HG02642 (cell line): Measurements from ENCODE around the gene PHACTR3.
"Not testable (repeated sequence)": the region's sequence is repeated elsewhere in the genome, so short reads cannot be mapped to it uniquely, and the experiment has no call there.

Source experiments
- ATAC-seq: cut with Tn5 transposase; IDR thresholded peaks from one replicate; pipeline ENCODE4 v1.9.1; 2021; ENCODE audit warnings: mild to moderate bottlenecking; ENCODE audit not compliant: unreplicated experiment, poor library complexity

PHACTR3 gene

DNA sequence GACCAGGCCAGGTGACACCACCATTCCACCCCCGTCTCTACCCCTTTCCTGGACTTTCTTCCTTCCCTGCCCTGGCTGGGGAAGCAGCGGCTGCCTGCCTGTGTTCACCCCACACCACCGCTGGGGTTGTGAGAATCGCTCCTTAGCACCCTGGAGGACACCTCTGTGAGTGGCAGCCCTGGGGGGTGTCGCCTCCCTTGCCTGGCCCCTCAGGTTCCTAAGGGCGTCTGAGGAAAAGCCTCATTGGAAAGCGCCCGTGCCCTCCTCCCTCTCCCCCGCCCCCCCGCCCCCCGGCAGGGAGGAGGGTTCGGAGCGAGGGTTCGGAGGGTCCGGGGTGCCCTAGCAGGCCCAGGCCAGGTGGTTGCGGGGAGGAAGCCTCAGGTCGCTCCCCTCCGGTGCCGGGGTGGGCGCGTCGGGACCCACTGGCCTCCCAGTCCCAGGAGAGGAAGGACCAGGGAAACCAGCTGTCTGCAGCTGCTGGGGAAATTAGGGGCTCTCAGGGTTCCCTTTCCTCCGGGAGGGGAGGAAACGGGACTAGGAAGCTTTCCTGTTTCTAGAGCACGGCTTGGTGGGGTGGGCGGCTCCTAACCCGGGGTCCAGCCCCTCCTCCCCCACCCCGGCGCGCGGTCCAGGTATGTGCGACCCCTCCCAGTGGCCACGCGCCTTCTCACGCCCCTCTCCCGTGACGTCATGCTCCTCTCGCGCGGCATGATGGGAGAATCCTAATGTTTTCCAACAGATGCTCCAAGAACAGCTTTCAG, at the start of gene PHACTR3:
TSS of gene PHACTR3 (plus strand) at position 760 of the 761 bp plus-strand sequence. CDS start 475 bp downstream, outside the sequence.
- ATAC-seq: no peak

DNA sequence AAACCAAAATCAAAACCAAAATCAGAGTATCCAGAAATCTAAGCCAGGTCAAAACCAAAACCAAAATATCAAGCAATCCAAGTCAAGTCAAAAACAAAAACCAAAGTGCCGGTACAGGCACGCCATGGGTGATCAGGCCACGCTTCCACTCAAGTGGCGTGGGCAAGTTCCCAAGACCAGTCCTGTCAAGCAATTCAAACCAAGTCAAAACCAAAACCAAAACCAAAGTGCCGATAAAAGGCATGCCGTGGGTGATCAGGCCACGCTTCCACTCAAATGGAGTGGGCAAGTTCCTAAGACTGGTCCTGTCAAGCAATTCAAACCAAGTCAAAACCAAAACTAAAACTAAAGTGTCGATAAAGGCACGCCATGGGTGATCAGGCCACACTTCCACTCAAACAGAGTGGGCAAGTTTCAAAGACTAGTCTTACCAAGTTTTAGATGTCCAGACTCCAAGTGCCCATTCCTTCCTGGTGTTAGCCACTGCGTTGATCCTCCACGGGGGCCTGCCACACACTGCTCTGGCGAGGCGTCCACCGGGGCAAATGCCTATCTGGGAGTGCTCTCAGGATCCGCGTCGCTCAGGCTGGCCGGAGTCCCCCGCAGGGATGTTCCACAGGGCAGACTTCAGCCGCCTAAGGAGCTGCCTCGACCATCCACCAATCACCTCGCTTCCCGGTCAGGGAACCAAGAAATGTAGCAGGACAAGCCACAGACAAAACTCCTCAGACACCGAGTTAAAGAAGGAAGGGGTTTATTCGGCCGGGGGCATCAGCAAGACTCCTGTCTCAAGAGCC, 46.4 kb upstream of the PHACTR3 start:
- not testable (repeated sequence) for ATAC-seq

DNA sequence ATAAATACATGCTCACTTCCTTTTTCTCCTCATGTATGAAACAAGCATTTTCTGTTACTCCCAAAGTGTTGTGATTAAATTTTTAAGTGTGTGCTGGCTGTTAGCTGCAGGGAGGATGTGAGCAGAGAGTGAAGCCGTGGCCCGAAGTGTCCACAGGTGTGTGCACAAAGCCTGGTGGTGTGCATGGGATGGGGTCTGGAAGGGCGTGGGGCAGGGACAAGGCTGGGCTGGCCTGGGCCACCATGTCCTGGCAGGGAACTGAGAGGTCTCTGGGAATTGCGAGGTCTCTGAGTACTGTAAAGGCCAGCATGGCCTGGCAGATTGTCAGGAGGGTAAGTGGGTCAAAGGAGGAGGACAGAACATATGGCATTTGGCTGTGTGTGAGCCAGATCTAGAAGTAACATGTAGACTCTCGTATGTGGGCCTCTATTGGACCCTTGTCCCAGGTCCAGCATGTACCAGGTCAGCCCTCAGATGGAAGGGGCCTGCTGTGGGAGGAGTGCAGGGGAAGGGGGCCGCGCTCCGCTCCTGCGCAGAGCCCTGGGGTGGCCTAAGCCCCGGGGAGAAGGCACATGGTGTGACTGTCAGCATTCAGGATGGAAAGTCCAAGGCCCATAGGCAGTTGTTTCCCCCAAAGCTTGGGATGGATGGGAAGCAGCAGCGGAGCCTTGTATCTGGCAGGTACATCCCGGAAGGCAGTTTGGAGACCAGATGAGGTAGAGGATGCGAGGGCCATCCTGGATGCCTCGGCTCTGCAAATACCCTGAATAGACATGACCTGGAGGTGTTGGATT, 45.1 kb upstream of the PHACTR3 start:
- ATAC-seq: no peak

DNA sequence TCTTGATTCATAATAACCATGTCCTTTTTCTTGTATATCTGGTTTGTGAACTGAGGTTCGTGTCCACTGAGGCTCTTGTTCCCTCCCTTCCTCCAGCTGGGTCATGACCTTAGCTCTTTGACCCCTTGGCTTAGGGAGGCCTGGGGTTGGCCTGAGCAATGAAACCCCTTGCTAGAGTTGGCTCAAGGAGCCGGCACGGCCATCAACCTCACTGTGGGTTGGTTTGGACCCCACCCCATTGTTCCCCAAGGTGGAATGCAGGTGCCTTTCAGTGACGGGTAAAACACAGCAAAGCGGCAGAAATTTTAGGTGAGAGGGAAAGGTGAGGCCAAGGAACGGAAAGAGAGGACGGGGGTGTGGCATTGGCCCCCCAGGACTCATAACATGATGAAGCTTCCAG, 44.5 kb upstream of the PHACTR3 start:
- ATAC-seq: no peak

DNA sequence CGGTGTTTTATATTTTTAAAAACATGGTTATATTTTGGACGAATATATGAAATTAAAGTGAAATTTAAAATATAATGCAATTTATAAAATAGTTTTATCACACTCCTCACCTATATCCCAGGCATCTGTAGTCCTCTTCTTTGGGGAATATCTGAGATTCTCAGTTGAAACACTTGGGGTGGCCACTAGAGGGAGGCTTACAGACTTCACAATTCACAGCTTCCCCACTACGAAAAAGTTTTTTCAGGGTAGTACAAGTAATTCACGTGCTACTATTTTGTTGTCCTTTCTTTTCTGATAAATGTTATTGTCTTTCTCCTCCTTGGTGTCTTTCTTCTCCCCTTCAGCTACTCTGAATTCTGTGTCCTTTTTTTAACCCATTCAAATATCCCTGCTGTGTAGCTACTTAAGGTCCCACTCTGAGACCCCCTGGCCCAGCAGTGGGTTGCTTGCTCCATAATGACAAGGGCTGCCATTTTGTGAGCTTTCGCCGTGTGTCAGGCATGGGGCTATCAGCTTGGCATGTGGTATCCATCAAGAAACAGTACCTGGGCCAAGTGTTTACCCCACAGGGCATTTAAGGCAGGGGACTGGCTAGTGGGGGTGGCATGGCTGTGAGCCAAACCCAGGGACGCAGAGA, 43.6 kb upstream of the PHACTR3 start:
- ATAC-seq: no peak

DNA sequence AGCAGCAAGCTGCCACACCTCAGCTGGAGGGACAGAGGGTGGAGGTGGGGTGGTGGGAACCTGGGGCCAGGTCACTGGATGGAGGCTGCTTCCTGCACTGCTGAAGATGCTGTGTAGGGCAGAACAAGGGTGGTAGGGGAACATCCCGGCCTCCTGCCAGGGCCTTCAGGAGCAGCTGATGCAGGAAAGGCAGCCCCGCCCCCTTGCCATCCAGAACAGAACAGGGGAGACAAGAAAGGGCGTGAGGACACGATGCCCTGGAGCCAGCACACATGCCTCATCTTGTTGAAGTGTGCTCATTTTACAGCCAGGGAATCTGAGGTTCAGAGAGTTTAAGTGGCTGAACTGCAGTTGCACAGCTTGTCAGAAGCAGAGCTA, 43.1 kb upstream of the PHACTR3 start:
- ATAC-seq: no peak

DNA sequence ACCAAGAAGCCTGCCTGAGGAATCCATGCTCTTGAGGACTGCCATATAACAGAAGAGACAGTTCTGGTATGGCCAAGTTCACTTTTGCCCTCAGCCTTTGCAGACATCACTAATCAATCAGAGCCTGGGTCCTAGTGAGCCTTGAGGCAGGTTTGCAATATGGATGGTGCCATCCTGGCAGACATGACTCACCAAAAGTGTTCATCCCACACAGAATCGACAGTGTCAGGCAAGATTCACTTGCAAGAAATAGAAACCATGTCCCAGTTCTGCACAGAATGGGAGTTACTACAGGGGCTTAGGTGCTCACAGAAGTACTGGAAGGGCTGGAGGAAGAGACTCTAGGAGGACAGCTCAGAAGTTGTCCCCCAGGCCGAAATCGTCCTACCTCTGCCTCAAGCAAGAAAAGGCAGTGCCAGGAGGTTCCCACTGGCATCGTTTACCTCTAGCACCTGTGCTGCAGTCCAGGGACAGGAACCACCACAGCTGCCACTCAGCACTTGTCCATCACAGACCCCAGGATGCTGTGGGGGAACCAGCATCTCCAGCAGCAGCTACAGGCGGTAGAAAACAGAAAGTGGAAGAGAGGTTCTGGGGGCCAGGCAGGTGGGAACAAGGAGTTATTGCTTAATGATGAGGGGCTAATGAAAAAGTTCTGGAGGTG, 42.6 kb upstream of the PHACTR3 start:
- ATAC-seq: no peak

DNA sequence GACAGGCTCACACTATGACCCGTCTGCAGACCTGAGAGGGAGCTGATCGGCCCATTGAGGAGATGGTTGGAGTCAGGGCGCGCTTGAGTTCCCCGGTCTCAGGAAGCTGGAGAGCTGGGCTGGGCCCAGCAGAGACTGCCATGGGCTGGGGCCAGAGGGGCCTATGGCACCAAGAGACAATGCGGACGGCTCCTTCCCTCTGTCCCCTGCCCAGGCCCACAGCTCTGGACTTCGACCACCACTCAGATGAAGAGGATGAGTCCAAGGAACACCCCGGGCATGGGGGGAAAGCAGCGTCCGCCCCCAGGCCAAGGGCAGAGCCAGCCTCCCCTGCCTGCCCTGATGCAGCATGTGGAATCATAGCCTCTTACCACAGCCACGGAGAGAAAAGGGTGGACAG, 40.2 kb upstream of the PHACTR3 start:
- ATAC-seq: no peak

DNA sequence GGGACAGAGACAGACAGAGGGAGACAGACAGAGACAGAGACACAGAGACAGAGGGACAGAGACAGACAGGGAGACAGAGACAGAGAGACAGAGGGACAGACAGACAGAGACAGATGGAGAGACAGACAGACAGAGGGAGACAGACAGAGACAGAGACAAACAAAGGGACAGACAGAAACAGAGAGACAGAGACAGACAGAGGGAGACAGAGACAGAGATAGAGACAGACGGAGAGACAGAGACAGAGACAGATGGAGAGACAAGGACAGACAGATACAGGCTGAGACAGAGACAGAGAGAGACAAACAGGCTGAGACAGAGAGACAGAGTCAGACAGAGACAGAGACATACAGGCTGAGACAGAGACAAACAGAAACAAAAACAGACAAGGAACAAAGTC, 39.4 kb upstream of the PHACTR3 start:
- ATAC-seq: no peak

DNA sequence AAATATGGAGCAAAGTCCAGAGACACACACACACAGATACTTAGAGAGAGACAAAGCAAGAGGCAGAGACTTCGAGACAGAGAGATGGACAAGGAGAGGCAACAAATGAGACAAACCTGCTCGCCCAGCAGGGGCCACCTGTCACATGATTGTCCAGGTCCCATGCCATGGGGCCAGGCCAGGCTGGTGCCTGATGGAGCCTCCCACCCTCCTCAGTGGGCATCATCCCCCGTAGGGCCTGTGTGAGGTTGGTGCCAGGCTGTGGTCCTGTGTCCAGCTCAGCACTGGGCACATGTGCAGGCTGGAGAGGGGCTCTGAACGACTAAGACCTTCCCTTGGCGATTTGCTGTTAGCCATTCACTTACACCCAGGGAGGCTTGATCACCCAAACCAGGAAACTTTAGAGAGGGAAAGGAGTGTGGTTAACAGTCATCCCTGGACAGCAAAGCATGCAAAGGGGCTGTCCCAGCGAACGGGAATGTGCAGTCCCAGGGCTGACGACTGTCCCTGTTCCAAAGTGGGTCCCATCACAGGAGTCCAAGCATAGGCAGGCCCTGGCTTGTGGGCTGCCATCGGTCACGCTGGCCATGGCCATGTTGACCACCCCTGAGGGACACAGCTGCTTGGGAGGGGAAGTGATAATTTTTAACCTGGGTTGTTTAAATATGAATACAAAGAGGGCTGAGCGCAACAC, 38.4 kb upstream of the PHACTR3 start:
- no peak for ATAC-seq

DNA sequence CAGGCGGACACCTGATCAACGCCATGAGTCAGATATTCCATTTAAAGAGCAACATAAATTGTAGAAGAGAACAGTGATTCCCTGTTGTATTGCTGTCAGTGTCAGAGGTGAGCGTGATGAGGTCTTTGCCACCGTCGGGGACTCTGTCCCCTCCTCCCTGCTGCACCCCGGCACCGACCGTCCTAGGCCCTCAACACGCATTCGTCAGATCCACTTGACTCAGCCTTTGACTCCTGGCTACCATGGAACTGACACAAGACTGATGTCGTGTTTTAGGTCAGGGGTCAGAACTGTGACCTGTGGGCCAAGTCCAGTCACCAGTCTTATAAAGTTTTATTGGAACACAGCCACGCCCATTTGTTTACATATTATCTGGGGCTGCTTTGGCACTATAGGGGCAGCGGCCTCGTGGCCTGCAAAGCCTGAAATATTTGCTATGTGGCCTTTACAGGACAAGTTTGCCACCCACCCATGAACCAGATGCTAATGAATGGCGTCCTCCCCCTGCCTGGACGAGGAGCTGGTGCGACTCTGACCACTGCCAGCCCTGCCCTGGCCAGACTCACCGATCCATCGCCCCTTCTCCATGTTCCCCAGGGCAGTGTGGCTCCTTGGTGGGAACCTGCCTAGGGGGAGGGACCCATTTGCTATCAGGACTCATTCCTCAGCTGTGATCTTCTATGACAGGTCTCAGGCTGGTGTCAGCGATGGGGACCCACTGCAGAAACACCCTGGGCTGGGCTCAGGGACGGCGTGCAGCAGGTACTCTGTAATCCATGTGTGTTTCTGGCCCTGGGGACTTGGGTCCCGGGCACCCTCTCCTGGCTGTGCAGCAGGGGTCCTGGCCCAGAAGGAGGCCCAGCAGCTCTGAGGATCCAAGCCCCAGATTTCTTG, 37.5 kb upstream of the PHACTR3 start:
- no peak for ATAC-seq

DNA sequence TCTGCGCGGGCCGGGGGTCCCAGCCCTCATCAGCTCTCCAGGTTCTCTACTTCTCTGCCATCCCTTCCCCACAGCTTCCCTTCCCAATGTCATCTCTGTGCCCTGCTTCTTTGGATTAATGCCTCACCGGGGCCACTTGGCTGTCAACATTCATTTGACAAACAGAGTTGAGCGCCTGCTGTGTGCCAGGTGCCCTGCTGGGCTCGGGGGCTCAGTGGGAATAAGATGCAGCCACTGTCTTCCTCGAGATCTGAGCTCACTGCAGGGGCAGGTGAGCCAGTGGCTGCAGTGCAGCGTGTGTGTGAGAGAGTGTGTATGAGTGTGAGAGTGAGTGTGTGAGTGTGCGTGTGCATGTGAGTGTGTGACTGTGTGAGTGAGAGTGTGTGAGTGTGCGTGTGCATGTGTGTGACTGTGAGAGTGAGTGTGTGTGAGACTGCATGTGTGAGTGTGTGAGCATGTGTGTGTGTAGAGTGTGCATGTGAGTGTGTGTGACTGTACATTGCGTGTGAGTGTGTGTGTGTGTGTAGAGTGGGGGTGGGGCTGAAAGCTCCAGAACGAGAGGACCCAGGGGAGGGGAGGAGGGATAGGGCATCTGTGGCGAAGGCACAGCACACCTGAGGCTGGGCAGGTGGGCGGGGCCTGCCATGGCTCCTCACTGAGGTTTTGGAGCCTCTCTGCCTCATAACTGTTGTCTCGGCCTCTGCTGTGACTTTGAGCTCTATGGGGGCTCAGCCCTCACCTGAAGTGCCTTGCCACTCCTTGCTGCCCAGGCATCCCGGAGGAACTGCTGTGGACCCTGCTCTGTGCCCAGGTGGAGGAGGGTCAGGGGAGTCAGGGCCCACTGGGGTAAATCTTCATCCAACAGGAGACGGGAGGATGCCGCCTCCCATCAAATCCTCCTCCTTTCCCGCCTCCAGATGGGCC, 36.5 kb upstream of the PHACTR3 start:
- no peak for ATAC-seq

DNA sequence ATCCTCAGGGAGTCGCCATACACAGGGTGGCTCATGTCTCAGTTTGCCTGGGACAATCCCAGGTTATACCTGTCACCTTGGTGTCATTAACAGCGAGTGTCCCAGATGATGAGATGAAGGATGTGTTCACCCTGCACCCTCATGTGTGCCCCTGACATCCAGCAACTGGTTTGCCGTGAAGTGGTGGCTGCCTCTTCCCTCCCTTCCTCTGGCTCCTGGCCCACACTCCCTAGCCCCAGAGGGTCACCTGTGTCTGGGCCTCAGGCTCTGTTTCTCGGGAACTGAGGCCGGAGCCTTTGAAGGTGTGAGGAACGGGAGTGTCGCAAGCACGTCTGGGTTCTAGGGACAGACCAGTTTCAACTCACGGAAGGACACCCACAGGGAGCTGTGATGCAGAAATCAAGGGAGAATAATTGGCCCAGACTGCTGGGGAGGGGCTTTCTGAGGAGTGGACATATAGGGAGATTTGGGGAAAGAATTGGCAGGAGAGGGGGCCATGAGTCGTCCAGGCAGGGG, 35.8 kb upstream of the PHACTR3 start:
- ATAC-seq: no peak

DNA sequence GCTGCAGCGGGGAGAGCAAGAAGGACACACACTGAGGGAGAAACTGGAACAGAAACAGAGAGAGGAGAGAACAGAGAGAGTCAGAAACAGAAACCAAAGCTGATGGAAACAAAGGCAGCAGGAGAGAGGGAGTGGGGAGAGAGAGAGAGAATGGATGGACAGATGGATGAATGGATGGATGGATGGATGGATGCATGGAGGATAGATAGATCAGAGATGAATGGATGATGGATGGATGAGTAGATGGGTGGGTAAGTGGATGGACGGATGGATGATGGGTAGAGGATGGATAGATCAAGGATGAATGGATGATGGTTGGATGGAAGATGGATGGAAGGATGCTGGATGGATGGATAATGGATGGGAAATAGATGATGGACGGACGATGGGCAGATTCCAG, 35.0 kb upstream of the PHACTR3 start:
- ATAC-seq: no peak

DNA sequence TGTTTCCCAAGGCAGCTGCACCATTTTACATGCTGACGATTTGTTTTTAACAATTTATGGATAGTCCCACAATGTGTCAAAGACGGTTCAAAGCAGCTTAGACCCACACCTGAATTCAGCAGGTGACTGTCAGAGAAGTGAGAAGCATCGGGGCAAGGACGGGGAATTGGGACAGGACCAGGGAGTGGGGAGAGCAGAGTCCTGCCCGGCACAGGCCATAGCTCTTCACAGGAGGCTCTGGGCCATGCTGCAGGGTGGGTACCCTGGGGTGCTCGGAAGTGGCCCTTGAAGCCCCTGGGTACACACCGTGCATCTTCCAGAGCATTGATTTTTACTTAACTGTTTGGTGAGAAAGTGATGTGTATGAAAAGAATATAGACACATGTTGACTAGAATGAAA, 33.2 kb upstream of the PHACTR3 start:
- ATAC-seq: no peak

DNA sequence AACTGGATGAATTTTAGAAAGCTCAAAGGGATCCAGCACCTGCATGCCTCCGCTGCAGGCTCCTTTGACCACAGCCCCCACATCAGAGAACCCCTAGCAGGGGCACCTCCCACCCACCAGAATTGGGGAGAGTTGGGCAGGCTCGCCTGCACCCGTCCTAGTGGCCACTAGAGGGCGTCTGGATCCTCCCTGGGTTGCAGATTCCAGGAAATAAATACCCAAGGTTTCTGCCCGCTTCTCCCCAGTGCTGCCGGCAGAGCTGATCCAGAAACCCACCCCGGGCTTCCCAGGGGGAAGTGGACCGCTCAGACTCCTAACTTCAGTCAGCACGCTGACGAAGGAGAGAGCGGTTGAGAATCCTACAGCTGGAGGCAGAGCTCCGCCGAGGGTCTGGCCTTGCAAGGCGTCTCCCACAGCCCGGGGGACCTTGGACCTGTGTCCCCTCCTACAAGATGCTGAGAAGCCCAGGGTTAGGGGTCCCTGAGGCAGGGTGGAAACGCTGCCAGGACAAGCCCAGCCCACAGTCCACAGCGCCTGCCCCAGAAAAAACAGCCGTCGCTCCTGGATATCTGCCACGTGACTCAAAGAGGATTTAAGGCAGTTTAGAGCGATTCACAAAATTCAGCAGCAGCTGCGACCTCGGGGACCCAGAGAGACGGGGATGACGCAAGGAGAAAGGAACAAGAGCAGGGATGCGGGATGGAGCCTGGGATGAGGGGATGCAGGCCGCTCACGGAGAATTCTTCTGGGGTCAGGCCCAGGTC, 32.6 kb upstream of the PHACTR3 start:
- peak; percentile 71 for ATAC-seq
